ENCODE results near the gene CNN1. TPM values are rescaled to one million over a fixed set of nuclear protein-coding genes. Genes with fewer than 3 reads are reported as not detected.
"Not testable (repeated sequence)": the region's sequence is repeated elsewhere in the genome, so short reads cannot be mapped to it uniquely, and the experiment has no call there.

The CNN1 gene
- total and polyA plus RNA-seq, 8 donors, result 4.5 to 37.0 (median 8.1) TPM

DNA sequence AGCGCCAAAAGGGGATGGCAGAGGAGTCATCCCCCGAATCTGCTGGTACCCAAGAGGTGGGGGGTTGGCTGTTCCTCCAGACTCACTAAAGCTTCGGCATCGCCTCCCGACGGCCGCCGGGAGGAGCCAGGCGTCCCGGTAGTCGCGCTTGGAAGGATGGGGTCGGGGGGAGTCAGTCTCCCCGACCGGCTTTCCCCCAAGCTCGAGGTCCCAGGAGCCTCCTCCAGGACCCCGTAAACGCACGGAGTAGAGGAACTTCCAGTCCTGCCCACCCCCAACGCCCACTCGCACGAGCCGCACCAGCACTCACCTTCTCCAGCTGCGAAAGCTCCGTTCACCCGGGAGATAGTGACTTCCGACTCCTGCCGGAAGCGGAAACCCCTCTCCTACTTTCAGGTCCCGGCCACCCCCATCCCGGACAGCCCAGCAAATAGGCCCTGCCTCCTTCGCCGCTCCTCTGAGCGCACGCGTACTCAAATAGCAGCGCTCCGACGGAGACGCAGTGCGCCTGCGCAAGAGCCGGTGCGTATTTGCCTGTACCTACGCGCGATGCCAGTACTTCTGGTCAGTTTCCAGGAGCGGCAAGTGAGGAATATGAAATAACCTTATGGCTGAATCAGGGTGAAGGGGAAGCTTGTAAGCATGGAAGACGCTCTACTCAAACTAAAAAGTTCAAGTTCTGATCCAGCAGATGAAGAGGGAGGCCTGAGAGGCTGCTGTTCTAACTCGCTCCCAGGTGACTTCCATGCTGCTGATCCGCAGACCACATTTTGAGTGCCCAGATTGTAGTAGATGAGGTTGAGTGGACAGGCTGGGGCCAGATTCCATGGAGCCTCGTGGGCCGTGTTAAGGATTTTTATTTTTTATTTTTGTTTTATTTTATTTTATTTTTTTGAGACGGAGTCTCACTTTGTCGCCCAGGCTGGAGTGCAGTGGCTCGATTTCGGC, 20.5 kb downstream of the CNN1 start, which contains the start of gene ELOF1:
TSS of gene ELOF1 (minus strand) at position 350 of the 948 bp plus-strand sequence. CDS start 4,883 bp downstream, outside the sequence.
- Histone ChIP-seq H3K27ac (peak within 1 kb of the TSS; percentile 80 to 81), H3K9me3 (no peaks in the 10 kb centered on the region), H3K4me3 (peak within 1 kb of the TSS; percentile 84 to 89), H3K4me1 (peaks cover 14 to 48% of the 10 kb centered on the region in 2 donors), H3K27me3 (no peaks in the 10 kb centered on the region), H3K36me3 (peaks cover 0 to 24% of the 10 kb centered on the region in 2 donors)
- peak; percentile 98 for ATAC-seq
- intact Hi-C loops (cut with DNase I), result no loop called here
- no peak for TF ChIP-seq CTCF (IDR thresholded peaks at IDR 0.05)
- peak; percentile 97 to 100 (median 99) for DNase-seq

DNA sequence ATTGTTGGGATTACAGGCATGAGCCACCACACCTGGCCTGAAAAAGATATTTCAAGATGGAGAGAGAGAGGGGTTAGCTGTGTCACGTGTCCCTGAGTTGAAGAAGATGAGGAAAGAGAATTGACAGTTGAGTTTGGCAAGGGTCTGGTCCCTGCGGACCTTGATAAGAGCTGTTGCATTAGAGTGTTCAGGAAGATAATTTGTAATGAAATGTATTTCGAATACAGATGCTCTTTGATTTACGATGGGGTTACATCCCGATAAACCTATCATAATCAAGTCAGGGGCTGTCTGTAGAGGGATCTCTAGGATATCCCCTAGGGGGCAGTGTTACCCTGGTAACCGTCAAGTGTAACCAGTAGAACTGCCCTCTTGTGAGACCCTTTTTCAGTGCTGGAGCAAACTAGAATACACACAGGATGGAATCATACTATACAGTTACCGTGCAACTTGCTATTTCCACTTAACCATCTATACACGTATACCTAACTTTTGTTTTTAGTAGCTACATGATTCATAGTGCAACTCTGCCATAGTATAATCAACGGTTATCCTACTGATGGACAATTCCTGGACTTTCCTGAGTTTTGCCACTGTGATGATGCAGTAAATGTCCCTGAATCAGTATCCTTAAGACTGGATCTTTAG, 21.9 kb downstream of the CNN1 start:
- Histone ChIP-seq H3K36me3 (peaks cover 0 to 10% of the 10 kb centered on the region in 2 donors), H3K4me3 (peak overlapping the region in 1 of 2 donors; percentile 89), H3K27me3 (no peaks in the 10 kb centered on the region), H3K9me3 (no peaks in the 10 kb centered on the region), H3K27ac (no peak overlapping the region), H3K4me1 (peaks cover 14 to 48% of the 10 kb centered on the region in 2 donors)
- intact Hi-C loops (cut with DNase I), result no loop called here
- peak in 1 of 4 donors; percentile 74 for DNase-seq
- peak; percentile 68 for ATAC-seq
- TF ChIP-seq CTCF (IDR thresholded peaks at IDR 0.05), result peak; percentile 61 to 77

GRCh38 chr19:11563532-11563931, 24.9 kb downstream of the CNN1 start:
- Histone ChIP-seq H3K4me3 (no peak overlapping the region), H3K36me3 (no peaks in the 10 kb centered on the region), H3K4me1 (peaks cover 8 to 21% of the 10 kb centered on the region in 2 donors), H3K27ac (no peak overlapping the region), H3K9me3 (no peaks in the 10 kb centered on the region), H3K27me3 (no peaks in the 10 kb centered on the region)
- ATAC-seq, result no peak
- intact Hi-C loops (cut with DNase I), result no loop called here
- DNase-seq, result no peak
- no peak for TF ChIP-seq CTCF (IDR thresholded peaks at IDR 0.05)

DNA sequence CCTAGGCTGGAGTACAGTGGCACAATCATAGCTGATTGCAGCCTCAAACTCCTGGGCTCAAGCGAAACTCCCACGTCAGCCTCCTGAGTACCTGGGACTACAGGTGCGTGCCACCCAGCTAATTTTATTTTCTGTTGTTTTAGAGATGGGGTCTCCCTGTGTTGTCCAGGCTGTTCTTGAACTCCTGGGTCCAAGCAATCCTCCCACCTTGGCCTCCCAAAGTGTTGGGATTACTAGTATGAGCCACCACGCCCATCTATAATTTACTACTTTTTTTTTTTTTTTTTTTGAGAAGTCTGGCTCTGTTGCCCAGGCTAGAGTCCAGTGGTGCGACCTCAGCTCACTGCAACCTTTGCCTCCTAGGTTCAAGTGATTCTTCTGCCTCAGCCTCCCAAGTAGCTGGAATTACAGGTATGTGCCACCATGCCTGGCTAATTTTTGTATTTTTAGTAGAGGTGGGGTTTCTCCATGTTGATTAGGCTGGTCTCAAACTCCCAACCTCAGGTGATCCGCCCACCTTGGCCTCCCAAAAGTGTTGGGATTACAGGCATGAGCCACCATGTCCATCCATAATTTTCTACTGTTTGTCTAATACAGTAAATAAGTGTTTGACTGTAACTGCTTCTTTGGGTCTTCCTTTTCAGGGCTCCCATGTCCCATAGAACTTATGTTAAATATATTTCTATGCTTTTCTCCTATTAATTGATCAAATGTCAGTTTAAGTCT, 25.6 kb downstream of the CNN1 start:
- H3K27me3 ChIP-seq; DNase-seq; H3K9me3 ChIP-seq; ATAC-seq; intact Hi-C loops (cut with DNase I); H3K27ac ChIP-seq; H3K4me3 ChIP-seq; H3K36me3 ChIP-seq: not testable (repeated sequence)
- H3K4me1 ChIP-seq, result peaks cover 8 to 25% of the 10 kb centered on the region in 2 donors

GRCh38 chr19:11565649-11565980, 27.0 kb downstream of the CNN1 start:
- H3K27me3 ChIP-seq; H3K9me3 ChIP-seq; DNase-seq; H3K27ac ChIP-seq; H3K36me3 ChIP-seq; intact Hi-C loops (cut with DNase I); H3K4me3 ChIP-seq; ATAC-seq: not testable (repeated sequence)
- H3K4me1 ChIP-seq, result peaks cover under 1 to 11% of the 10 kb centered on the region in 2 donors

Data from left lung (tissue), 10 donors.